MM.1S (cell line): Measurements from ENCODE around the gene CD226.

Source experiments
- CTCF ChIP-seq: fragments of 300-600 bp; sonication (generic); IDR thresholded peaks from 2 replicates; pipeline ENCODE4 v1.5.1; 2016; ENCODE audit warnings: antibody characterized with exemption, low read length, mixed read lengths
- EZH2 ChIP-seq: fragments of 300-600 bp; sonication (generic); optimal IDR thresholded peaks from 2 replicates; pipeline ENCODE3; 2017; ENCODE audit warnings: low read depth, mild to moderate bottlenecking, antibody characterized with exemption, low read length, mixed read lengths

DNA sequence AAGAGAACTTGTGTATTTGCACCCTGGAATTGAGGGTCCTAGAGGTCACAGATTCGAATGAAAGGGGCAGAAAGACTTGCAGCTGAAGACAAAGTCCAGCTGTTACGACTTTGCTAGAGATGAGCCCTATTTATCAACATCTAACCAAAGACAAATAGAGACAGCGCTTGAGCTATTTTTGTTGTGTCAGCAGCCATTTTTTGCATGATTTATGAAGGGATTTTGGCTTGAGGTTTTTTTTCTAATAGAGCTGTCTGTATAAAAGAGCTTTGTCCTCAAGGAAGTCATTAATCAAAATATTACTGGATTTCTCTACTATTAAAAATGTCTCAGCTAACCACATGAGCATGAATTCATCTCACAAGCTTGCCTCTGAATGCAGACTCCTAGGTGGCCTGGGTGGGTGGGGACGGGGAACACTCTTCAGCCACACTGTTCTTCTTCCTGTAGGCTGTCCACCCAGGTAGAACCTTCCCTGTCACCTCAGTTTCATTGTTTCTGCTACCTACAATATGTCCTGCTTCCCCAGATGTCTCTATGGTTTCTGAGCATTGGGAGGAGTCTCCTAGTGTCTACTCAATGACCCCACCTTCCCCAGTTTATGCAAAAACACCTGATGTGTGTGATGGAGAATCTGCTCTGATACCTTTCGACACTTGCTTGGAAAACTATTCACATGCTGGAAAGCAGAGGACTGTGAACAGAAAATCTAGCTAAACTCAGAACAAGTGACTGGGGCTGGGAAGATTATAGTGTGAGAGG, 7.2 kb upstream of the CD226 start:
- no peak for TF ChIP-seq CTCF
- TF ChIP-seq EZH2 = no peak
